T47D (cell line): Measurements from ENCODE around the gene TTLL10.
A peak's percentile ranks its signal among the peaks of the same experiment; 100 is the strongest.

Experiments
- DNase-seq, 2 experiments: peaks; one replicate each; pipeline versions ENCODE4 v3.0.0 to v3.0.0-alpha.2; 2011 to 2012; ENCODE audit warnings: low read depth in 1 of 2, low spot score in 1 of 2
- JUND ChIP-seq: IDR thresholded peaks from 2 replicates; pipeline ENCODE4 v1.6.1; 2012; ENCODE audit warnings: low read depth
- in situ Hi-C: cut with HindIII; loops from 2 replicates; pipeline ENCODE4 v1.10.0; 2016; ENCODE audit warnings: low sequenced_read_pairs, low pct_unique_long_range_greater_than_20kb

TTLL10 gene

DNA sequence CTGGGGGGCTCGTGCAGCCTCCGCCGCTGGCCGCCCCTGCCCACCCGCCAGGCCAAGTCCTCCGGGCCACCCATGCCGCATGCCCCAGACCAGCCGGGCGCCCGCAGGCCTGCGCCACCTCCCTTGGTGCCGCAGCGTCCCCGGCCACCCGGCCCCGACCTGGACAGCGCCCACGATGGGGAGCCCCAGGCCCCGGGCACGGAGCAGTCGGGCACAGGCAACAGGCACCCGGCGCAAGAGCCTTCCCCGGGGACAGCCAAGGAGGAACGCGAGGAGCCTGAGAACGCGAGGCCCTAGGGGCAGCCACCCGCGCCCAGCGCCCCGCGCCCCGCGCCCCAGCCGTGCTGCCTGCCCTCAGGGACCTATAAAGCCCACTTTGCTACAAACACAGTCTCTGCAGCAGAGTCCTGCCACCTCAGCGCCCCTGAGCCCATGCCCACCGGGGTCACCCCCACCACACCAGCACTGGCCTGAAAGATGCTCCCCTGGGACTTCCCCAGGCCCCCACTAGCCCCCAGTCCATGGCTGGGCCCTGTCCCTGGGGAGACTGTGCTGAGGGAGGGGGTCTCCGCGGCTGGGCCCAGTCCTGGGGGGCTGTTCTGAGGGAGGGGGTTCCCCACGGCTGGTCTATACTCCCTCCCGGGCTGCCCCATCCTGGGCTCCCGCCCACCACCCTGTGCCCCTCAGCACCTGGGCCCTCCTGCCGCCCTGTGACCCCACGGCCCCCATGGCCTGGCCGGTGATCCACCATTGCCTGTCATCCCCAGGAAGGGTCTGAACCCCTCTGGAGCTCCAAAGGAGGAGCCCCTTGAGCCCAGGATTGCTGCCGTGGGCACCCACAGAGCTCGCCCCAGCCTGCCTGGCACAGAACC, 24.1 kb downstream of the TTLL10 start:
- in situ Hi-C loops, result no loop called here
- no peak for TF ChIP-seq JUND
- DNase-seq, result no peak

GRCh38 chr1:1198423-1199140, 24.9 kb downstream of the TTLL10 start:
- no peak for DNase-seq
- no peak for TF ChIP-seq JUND
- in situ Hi-C loops, result no loop called here

DNA sequence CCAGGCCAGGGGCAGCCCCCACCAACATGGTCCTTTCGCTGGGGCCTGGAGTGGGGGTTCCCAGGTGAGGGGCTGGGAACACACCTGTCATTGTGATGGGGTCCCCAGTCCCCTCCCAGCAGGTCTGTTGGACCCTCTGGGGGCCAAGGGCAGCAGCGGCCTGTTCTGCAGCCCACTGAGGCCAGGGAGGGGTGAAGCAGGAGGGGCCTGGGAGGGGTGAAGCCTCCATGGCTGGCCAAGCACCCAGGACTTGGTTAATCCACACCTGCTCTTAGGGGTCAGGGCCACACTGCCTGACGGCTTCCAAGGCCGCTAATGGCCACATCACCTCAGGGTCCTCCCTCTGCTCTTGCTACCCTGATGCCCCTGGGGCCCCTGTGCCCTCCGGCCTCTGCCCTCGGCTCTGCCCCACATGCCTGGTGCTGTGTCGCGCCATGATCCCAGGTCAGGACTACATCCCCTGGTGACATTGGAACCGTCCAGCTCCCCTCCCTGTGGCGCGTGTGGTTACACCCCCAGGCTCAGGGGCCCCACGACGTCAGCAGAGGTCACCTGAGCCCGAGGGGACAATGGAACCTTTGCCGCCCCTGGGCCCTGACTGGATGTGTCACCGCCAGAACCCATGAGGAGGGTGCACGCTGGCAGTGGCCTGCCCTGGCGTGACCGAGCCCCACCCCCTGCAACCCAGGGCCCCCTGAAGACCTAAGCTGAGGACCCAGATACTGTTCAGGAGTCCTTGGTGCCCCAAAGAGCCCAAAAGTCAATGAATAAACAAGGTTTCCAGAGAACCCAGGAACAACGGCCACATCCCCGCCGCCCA, 25.7 kb downstream of the TTLL10 start:
- DNase-seq, result no peak

GRCh38 chr1:1199961-1200875, 26.5 kb downstream of the TTLL10 start:
- TF ChIP-seq JUND, result no peak
- in situ Hi-C loops, result no loop called here
- DNase-seq, result no peak

More for the DNA sequence above, 25.7 kb downstream of the TTLL10 start:
- no peak for TF ChIP-seq JUND
- in situ Hi-C loops, result no loop called here

DNA sequence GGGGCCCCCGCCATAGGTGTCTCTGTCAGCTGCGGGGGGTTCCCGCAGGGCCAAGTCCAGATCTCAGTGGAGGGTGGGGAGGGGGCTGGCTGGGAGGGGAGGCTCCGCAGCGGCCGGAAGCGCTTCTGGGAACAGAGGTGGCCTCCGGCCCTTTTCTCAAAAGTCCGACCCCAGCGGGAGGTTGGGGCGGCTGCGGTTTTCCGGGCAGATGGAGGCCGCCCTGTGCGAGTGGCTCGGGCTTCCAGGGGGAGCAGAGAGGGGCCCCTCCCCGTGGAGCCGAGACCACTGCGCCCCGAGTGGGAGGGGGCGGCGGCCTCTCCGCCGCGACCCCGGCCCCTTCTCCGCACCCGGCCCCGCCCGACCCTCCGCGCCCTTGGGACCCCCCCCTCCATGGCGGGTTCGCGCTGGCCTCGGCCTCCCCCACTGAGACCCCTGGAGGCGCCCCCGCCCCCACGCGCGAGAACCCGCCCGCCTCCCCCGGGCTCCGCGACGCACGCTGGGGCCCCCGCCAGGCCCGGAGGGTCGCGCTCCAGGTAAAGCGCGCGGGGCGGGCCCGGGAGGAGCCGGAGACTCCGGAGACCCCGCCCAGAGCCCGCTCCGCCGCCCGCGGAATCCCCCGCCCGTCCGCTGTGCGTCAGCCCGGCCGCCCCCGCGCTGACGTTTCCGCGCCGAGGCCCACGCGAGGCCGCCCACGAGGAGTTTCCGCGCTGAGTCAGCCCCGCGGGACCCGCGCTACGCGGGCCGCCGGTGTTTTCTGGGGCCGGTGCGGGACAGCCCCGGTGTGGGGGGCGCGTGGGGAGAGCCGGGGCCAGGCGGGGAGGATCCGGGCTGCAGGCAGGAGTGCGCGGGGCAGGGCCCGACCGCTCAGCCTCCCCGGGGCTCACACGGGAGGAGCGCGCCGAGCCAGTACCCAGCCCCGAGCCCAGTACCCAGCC, 27.5 kb downstream of the TTLL10 start:
- peak; percentile 44 to 60 for DNase-seq
- no peak for TF ChIP-seq JUND

DNA sequence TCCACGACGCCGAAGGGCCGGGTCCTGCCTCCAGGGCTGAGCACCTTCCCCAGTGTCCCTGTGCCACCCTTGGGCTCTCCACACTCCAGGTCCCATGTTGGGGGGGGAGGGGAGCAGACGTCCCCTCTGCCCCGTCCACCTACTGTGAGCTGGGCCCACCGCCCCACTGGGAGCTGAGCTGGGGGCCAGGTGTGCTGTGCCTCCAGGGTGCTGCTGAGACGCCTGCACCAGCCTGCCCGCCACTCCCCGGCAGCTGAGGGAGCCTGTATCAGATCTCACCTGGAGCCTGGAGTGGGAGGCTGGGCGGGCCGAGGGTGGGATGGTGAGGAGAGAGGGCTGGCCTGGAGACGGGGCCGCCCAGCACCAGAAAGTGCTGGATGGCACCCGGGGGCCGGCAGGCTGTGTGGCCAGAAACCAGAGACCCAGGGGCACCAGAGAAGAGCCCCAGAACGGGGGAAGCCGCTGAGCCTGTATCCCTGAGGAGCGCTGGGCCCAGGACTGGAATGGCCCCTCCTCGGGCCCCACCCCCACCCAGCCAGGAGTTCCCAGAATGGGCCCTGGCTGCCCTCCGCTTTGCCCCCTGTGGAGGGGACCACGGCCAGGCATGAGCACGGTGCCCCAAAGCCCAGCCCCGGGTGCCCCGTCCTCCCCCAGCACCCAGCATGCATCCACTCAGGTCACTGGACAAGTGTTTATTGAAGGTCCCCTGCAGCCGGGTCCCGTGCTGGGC, 29.3 kb downstream of the TTLL10 start:
- TF ChIP-seq JUND, result no peak
- in situ Hi-C loops, result no loop called here
- no peak for DNase-seq

More for the DNA sequence above, 27.5 kb downstream of the TTLL10 start:
- in situ Hi-C loops, result no loop called here

GRCh38 chr1:1203561-1204424, 30.1 kb downstream of the TTLL10 start:
- in situ Hi-C loops, result no loop called here
- no peak for DNase-seq
- no peak for TF ChIP-seq JUND

GRCh38 chr1:1204425-1204920, 30.8 kb downstream of the TTLL10 start:
- in situ Hi-C loops, result no loop called here
- DNase-seq, result no peak
- TF ChIP-seq JUND, result no peak

DNA sequence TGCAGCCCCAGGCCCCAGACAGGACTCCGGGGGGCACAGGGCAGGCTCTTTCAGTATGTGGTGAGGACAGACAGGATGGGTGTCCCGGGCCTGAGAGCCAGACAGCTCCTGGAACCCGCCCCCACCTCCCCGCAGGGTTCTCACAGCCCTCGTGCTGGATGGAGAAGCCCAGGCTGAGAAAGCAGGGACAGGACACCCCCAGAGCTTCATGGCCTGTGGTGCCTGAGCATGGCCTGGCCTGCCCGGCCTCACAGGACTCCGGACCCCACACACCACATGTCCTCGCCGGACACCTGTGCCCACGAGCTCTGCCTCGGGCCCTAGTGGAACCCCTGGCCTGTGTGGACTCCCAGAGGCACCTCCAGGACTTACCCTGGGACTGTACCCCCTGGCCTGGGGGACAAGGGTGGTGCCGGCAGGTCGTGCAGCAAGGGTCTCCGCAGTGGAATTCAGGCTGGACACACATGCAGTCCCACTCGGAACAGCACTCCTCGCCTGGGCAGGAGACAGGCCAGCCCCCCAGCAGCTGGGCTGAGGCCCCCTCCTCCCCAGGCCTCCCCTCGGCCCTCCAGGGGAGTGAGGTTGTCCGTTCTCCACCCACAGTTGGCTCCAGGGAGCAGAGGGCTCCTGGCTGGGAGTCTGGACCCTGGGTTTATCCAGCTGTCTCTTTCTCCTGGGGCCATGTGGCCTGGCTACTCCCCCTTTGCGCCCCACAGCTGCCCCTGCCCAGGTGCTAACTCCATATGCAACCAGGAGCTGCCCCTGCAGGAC, 31.5 kb downstream of the TTLL10 start:
- no peak for TF ChIP-seq JUND
- in situ Hi-C loops, result no loop called here
- no peak for DNase-seq
